HepG2 (cell line): ENCODE results near the gene SEMA7A. TPM values are rescaled to one million over a fixed set of nuclear protein-coding genes. Genes with fewer than 3 reads are reported as not detected.

Experiments
- ATF3 ChIP-seq: sonication (generic); formaldehyde crosslinking; IDR thresholded peaks from 2 replicates; pipeline ENCODE4 v1.4.0; 2020; ENCODE audit warnings: missing genetic modification reagents
- E2F5 ChIP-seq: sonication (generic); formaldehyde crosslinking; conservative IDR thresholded peaks from 2 replicates; pipeline ENCODE4 v1.4.0; 2020; ENCODE audit warnings: missing genetic modification reagents
- FOXP1 ChIP-seq, 2 experiments: fragments of 450-650 bp in 1 of 2; IDR thresholded peaks; 2 replicates each; pipeline ENCODE4 v1.6.1; 2017 to 2018; ENCODE audit warnings: antibody characterized with exemption in 1 of 2
- GABPA ChIP-seq, 2 experiments: IDR thresholded peaks; 2 replicates each; pipeline ENCODE4 v1.6.1; 2011 to 2016; ENCODE audit warnings: low read depth in 2 of 2, low read length in 1 of 2, missing biosample characterization in 1 of 2, missing genetic modification characterization in 1 of 2
- HCFC1 ChIP-seq: fragments of 150-350 bp; IDR thresholded peaks from 2 replicates; pipeline ENCODE4 v1.6.1; 2014; ENCODE audit warnings: low read depth, low read length
- HOXA9 ChIP-seq: sonication (generic); formaldehyde crosslinking; IDR thresholded peaks from 2 replicates; pipeline ENCODE4 v1.8.1; 2022; ENCODE audit warnings: missing genetic modification reagents, mild to moderate bottlenecking, moderate library complexity, borderline replicate concordance
- IRF2 ChIP-seq: IDR thresholded peaks from 2 replicates; pipeline ENCODE4 v1.6.1; 2018; ENCODE audit warnings: missing genetic modification reagents, missing compliant biosample characterization
- KLF12 ChIP-seq: sonication (generic); formaldehyde crosslinking; IDR thresholded peaks from 2 replicates; pipeline ENCODE4 v1.4.0; 2020; ENCODE audit warnings: missing genetic modification reagents, borderline replicate concordance
- PLSCR1 ChIP-seq: sonication (generic); formaldehyde crosslinking; IDR thresholded peaks from 2 replicates; pipeline ENCODE4 v1.5.0; 2020; ENCODE audit warnings: missing genetic modification reagents, mild to moderate bottlenecking, borderline replicate concordance
- RORA ChIP-seq: sonication (generic); formaldehyde crosslinking; IDR thresholded peaks from 2 replicates; pipeline ENCODE4 v1.5.0; 2020; ENCODE audit warnings: mild to moderate bottlenecking, missing genetic modification reagents, moderate library complexity
- SNAI1 ChIP-seq: sonication (generic); formaldehyde crosslinking; IDR thresholded peaks from 2 replicates; pipeline ENCODE4 v1.5.0; 2020; ENCODE audit warnings: mild to moderate bottlenecking, missing genetic modification reagents, borderline replicate concordance
- SOX13 ChIP-seq, 3 experiments: fragments of 450-650 bp in 1 of 3; sonication (generic) in 1 of 3; formaldehyde crosslinking in 1 of 3; IDR thresholded peaks in 2 of 3; conservative IDR thresholded peaks in 1 of 3; 2 replicates each; pipeline versions ENCODE4 v1.5.0 to v1.6.1; 2016 to 2020; ENCODE audit warnings: antibody characterized with exemption in 1 of 3, mild to moderate bottlenecking in 1 of 3, missing compliant biosample characterization in 1 of 3, missing genetic modification reagents in 1 of 3, moderate library complexity in 1 of 3
- U2AF1 ChIP-seq: fragments of 200-400 bp; formaldehyde crosslinking; optimal IDR thresholded peaks from 2 replicates; pipeline ENCODE3; 2017; ENCODE audit warnings: mild to moderate bottlenecking, low read depth, low read length
- ZHX2 ChIP-seq, 2 experiments: sonication (generic) in 1 of 2; formaldehyde crosslinking in 1 of 2; IDR thresholded peaks; 2 replicates each; pipeline versions ENCODE4 v1.6.1 to v1.9.0; 2014 to 2022; ENCODE audit warnings: antibody characterized with exemption in 1 of 2, borderline replicate concordance in 1 of 2, inconsistent platforms in 1 of 2, low read depth in 1 of 2, missing genetic modification reagents in 1 of 2
- ZNF296 ChIP-seq: sonication (generic); formaldehyde crosslinking; conservative IDR thresholded peaks from 2 replicates; pipeline ENCODE4 v1.5.0; 2020; ENCODE audit warnings: mild to moderate bottlenecking, missing genetic modification reagents
- ZNF546 ChIP-seq: sonication (generic); formaldehyde crosslinking; conservative IDR thresholded peaks from 2 replicates; pipeline ENCODE4 v1.8.1; 2023; ENCODE audit warnings: mild to moderate bottlenecking, missing genetic modification reagents
- ZNF891 ChIP-seq: sonication (generic); formaldehyde crosslinking; IDR thresholded peaks from 2 replicates; pipeline ENCODE4 v1.5.0; 2020; ENCODE audit warnings: mild to moderate bottlenecking, missing genetic modification reagents
- ZSCAN20 ChIP-seq: sonication (generic); formaldehyde crosslinking; IDR thresholded peaks from 2 replicates; pipeline ENCODE4 v1.4.0; 2020; ENCODE audit warnings: missing genetic modification reagents, mild to moderate bottlenecking, borderline replicate concordance
- polyA plus RNA-seq, 8 experiments: library from polyadenylated mRNA; depleted of rRNA in 3 of 8; stranded (reverse) in 7 of 8; unstranded in 1 of 8; fragments of >200 nt; fragmentation: Illumina TruSeq in 4 of 8; extraction: Trizol in 4 of 8; gene quantifications; 2 replicates each; pipeline versions ENCODE4 v1.2.1 to v1.2.3, GENCODE V29; 2011 to 2016; ENCODE audit warnings: low read depth in 4 of 8, missing spikeins in 1 of 8, mixed read lengths in 1 of 8; ENCODE audit not compliant: insufficient read depth in 1 of 8
- total RNA-seq, 5 experiments: library from RNA; depleted of rRNA; stranded (reverse); fragments of >200 nt; fragmentation: Illumina TruSeq; extraction: Trizol; gene quantifications; 2 replicates each; pipeline ENCODE4 v1.2.3, GENCODE V29; 2016; ENCODE audit warnings: low read depth in 1 of 5

The SEMA7A gene
- total and polyA plus RNA-seq, 2 of the 13 experiments (the other 11 are each of a cell fraction or from before 2014, with no cell fraction given) = 9.0 to 15.8 TPM

- TF ChIP-seq IRF2 (CRISPR knock-in tag) (no peak), KLF12 (CRISPR knock-in tag) (peak; percentile 49; the same call in 1 of the 2 replicates), E2F5 (CRISPR knock-in tag) (no peak), ATF3 (CRISPR knock-in tag) (0 out of 2 replicates have a peak, but pooled peaks have one; percentile 7), ZSCAN20 (CRISPR knock-in tag) (no peak), GABPA (IDR thresholded peaks at IDR 0.05; ENCODE audit: low read depth, low read length) (no peak), GABPA (CRISPR knock-in tag; IDR thresholded peaks at IDR 0.05; ENCODE audit: low read depth) (no peak), ZHX2 (IDR thresholded peaks at IDR 0.05; ENCODE audit: low read depth) (no peak), ZHX2 (CRISPR knock-in tag; IDR thresholded peaks at IDR 0.05; ENCODE audit: borderline replicate concordance) (no peak), FOXP1 (IDR thresholded peaks at IDR 0.05) (no peak), FOXP1 (CRISPR knock-in tag; IDR thresholded peaks at IDR 0.05) (no peak), U2AF1 (no peak), SOX13 (IDR thresholded peaks at IDR 0.05) (no peak), SOX13 (CRISPR knock-in tag; conservative IDR thresholded peaks at IDR 0.05 in 1 of 2, IDR thresholded peaks at IDR 0.05 in 1 of 2) (no peak), ZNF546 (CRISPR knock-in tag) (peak; percentile 50; the same call in 1 of the 2 replicates), SNAI1 (no peak), ZNF891 (peak; percentile 64), RORA (CRISPR knock-in tag) (no peak), HCFC1 (no peak), ZNF296 (CRISPR knock-in tag) (no peak), HOXA9 (CRISPR knock-in tag) (0 out of 2 replicates have a peak, but pooled peaks have one; percentile 46), PLSCR1 (CRISPR knock-in tag) (no peak)
These were observed 59.8 kb downstream of the SEMA7A start (continued) for GRCh38 chr15:74373731-74374647.
